ENCODE measurements around the gene LIFR.
"Not testable (repeated sequence)": the region's sequence is repeated elsewhere in the genome, so short reads cannot be mapped to it uniquely, and the experiment has no call there.

Gene LIFR

GRCh38 chr5:38601133-38601862 is 44.9 kb upstream of the LIFR start:
- DNase-seq (ENCODE audit: low read depth in 2 of 2) = peak in 1 of 2 donors; percentile 64
- TF ChIP-seq, protein P1, sequence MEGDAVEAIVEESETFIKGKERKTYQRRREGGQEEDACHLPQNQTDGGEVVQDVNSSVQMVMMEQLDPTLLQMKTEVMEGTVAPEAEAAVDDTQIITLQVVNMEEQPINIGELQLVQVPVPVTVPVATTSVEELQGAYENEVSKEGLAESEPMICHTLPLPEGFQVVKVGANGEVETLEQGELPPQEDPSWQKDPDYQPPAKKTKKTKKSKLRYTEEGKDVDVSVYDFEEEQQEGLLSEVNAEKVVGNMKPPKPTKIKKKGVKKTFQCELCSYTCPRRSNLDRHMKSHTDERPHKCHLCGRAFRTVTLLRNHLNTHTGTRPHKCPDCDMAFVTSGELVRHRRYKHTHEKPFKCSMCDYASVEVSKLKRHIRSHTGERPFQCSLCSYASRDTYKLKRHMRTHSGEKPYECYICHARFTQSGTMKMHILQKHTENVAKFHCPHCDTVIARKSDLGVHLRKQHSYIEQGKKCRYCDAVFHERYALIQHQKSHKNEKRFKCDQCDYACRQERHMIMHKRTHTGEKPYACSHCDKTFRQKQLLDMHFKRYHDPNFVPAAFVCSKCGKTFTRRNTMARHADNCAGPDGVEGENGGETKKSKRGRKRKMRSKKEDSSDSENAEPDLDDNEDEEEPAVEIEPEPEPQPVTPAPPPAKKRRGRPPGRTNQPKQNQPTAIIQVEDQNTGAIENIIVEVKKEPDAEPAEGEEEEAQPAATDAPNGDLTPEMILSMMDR (IDR thresholded peaks at IDR 0.05; ENCODE audit: low read depth, low read length) = no peak
- no peak overlapping the region for H3K4me3 ChIP-seq (replicated peaks in 1 of 2; ENCODE audit: low read depth in 2 of 2, low read length in 2 of 2)

GRCh38 chr5:38600329-38601045 is 44.0 kb upstream of the LIFR start:
- no peak overlapping the region for H3K4me3 ChIP-seq (replicated peaks in 1 of 2; ENCODE audit: low read depth in 2 of 2, low read length in 2 of 2)
- peak; percentile 32 to 76 for DNase-seq (ENCODE audit: low read depth in 2 of 2)
- TF ChIP-seq, protein P1 (IDR thresholded peaks at IDR 0.05; ENCODE audit: low read depth, low read length) = no peak

- H3K4me3 ChIP-seq (replicated peaks in 1 of 2; ENCODE audit: low read depth in 2 of 2, low read length in 2 of 2); DNase-seq (ENCODE audit: low read depth in 2 of 2): not testable (repeated sequence)
Observed at GRCh38 chr5:38599751-38600150, 43.3 kb upstream of the LIFR start.

GRCh38 chr5:38598994-38599617 is 42.7 kb upstream of the LIFR start:
- no peak overlapping the region for H3K4me3 ChIP-seq (replicated peaks in 1 of 2; ENCODE audit: low read depth in 2 of 2, low read length in 2 of 2)
- TF ChIP-seq, protein P1 (IDR thresholded peaks at IDR 0.05; ENCODE audit: low read depth, low read length) = no peak
- peak; percentile 72 to 83 for DNase-seq (ENCODE audit: low read depth in 2 of 2)

DNA sequence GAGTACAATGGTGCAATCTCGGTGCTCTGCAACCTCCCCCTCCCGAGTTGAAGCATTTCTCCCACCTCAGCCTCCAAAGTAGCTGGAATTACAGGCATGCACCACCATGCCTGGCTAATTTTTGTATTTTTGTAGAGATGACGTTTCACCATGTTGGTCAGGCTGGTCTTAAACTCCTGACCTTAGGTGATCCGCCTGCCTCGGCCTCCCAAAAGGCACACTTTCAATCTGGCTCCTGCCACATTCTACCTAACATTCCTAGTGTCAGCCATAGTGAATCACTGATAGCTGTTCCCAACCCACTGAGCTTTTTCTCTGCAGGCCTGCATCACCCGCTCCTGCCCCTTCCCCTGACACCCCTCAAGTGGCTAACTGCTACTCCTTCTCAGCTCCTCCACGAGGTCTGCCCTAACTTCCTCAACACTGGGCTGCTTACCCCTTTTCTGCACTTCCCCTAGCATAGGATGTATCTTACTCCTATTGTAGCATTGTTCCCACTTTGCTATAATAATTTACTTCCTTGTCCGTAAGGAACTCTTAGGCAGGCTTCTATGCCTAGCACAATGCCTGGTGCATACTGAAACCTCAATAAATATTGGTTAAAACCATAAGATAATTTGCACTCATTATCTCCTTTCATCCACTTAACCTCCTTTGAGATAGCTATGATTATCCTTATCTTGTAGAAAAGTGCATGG is 42.0 kb upstream of the LIFR start:
- DNase-seq (ENCODE audit: low read depth in 2 of 2) = no peak
- TF ChIP-seq, protein P1 (IDR thresholded peaks at IDR 0.05; ENCODE audit: low read depth, low read length) = no peak
- H3K4me3 ChIP-seq (replicated peaks in 1 of 2; ENCODE audit: low read depth in 2 of 2, low read length in 2 of 2) = no peak overlapping the region

- TF ChIP-seq, protein P1 (IDR thresholded peaks at IDR 0.05; ENCODE audit: low read depth, low read length) = no peak
- DNase-seq (ENCODE audit: low read depth in 2 of 2) = no peak
- no peak overlapping the region for H3K4me3 ChIP-seq (replicated peaks in 1 of 2; ENCODE audit: low read depth in 2 of 2, low read length in 2 of 2)
Observed at GRCh38 chr5:38596981-38597380, 40.5 kb upstream of the LIFR start.

All from cardiac fibroblast (primary cell).